Endothelial cell of umbilical vein (primary cell): ENCODE data around the gene IGFBP1. TPM values are rescaled to one million over a fixed set of nuclear protein-coding genes. Genes with fewer than 3 reads are reported as not detected.

ENCODE experiments used
- BruUV-seq: library from RNA; stranded (reverse); fragments of 400-500 nt; replicated peaks from 2 replicates; lab custom pipeline; 2021; lab: Mats Ljungman, UMichigan
- CTCF ChIA-PET: fragments of 300-600, 350-600 bp; sonication (Branson Sonifier 250); formaldehyde crosslinking; loops from one replicate; lab custom pipeline; 2021; ENCODE audit warnings: antibody characterized with exemption, inconsistent platforms; lab: Charles Lee
- POLR2A ChIA-PET: fragments of 300-600, 350-600 bp; sonication (Branson Sonifier 250); formaldehyde crosslinking; loops from one replicate; lab custom pipeline; 2021; ENCODE audit warnings: antibody characterized with exemption, inconsistent platforms; lab: Charles Lee
- DNase-seq: peaks from one replicate; pipeline ENCODE4 v3.0.0-alpha.2; 2011; ENCODE audit warnings: low read depth, low spot score
- FAIRE-seq: peaks from 2 replicates; lab custom pipeline; 2011; peaks lifted over from hg19 to GRCh38; lab: Jason Lieb, UNC
- H2AFZ ChIP-seq: 2 replicates; pipeline ENCODE4 v1.6.0; 2012; ENCODE audit warnings: low read depth, low read length, control low read depth, inconsistent platforms
- H3K27ac ChIP-seq: 2 replicates; pipeline ENCODE4 v1.5.1; 2011; ENCODE audit warnings: low read depth, mild to moderate bottlenecking, control low read depth, low read length, moderate library complexity; ENCODE audit not compliant: insufficient read depth
- H3K27me3 ChIP-seq, 2 experiments: 2 replicates each; pipeline versions ENCODE4 v1.6.0 to v1.6.1; 2011; ENCODE audit warnings: low read length in 2 of 2, mixed read lengths in 1 of 2; ENCODE audit not compliant: control insufficient read depth in 2 of 2, insufficient read depth in 2 of 2
- H3K36me3 ChIP-seq, 2 experiments: 2 replicates in 1 of 2; 3 replicates in 1 of 2; pipeline ENCODE4 v1.5.1; 2011; ENCODE audit warnings: low read length in 2 of 2, mild to moderate bottlenecking in 1 of 2, moderate library complexity in 1 of 2; ENCODE audit not compliant: control insufficient read depth in 2 of 2, insufficient read depth in 2 of 2; ENCODE audit errors: extremely low read depth in 1 of 2
- H3K4me1 ChIP-seq: 3 replicates; pipeline ENCODE4 v1.5.1; 2011; ENCODE audit warnings: mild to moderate bottlenecking, low read length; ENCODE audit not compliant: control insufficient read depth, insufficient read depth; ENCODE audit errors: extremely low read depth
- H3K4me2 ChIP-seq: 2 replicates; pipeline ENCODE4 v1.6.1; 2011; ENCODE audit warnings: low read length, control low read depth, mixed read lengths; ENCODE audit not compliant: insufficient read depth
- H3K4me3 ChIP-seq, 3 experiments: fragments of 200-600 bp in 1 of 3; sonication (generic), shearing (Covaris generic) in 1 of 3; replicated peaks in 1 of 3; 2 replicates each; pipeline ENCODE4 v1.5.1; 2011 to 2016; ENCODE audit warnings: control low read depth in 3 of 3, low read length in 3 of 3, mild to moderate bottlenecking in 2 of 3, inconsistent platforms in 1 of 3, low read depth in 1 of 3, moderate library complexity in 1 of 3; ENCODE audit not compliant: insufficient read depth in 1 of 3
- H3K79me2 ChIP-seq: 2 replicates; pipeline ENCODE4 v1.6.0; 2012; ENCODE audit warnings: low read length, inconsistent platforms; ENCODE audit not compliant: control insufficient read depth, insufficient read depth
- H3K9ac ChIP-seq: replicated peaks from 2 replicates; pipeline ENCODE3; 2011; ENCODE audit warnings: low read length, control low read depth; ENCODE audit not compliant: insufficient read depth; ENCODE audit errors: extremely low read depth
- H3K9me1 ChIP-seq: replicated peaks from 3 replicates; pipeline ENCODE4 v1.6.0; 2011; ENCODE audit warnings: mild to moderate bottlenecking, low read length; ENCODE audit not compliant: control insufficient read depth, insufficient read depth; ENCODE audit errors: extremely low read depth
- H3K9me3 ChIP-seq: replicated peaks from 2 replicates; pipeline ENCODE4 v1.5.1; 2012; ENCODE audit warnings: low read length, inconsistent platforms; ENCODE audit not compliant: control insufficient read depth, insufficient read depth
- H4K20me1 ChIP-seq: replicated peaks from 2 replicates; pipeline ENCODE3; 2011; ENCODE audit warnings: mild to moderate bottlenecking, low read length; ENCODE audit not compliant: control insufficient read depth, insufficient read depth; ENCODE audit errors: extremely low read depth
- EZH2 ChIP-seq: IDR thresholded peaks from 2 replicates; pipeline ENCODE4 v1.6.1; 2012; ENCODE audit warnings: borderline replicate concordance, low read depth, mild to moderate bottlenecking, moderate library complexity, low read length, inconsistent platforms; ENCODE audit not compliant: severe bottlenecking
- FOS ChIP-seq: IDR thresholded peaks from 2 replicates; pipeline ENCODE4 v1.6.1; 2011; ENCODE audit warnings: mild to moderate bottlenecking, low read length, moderate library complexity, borderline replicate concordance; ENCODE audit not compliant: insufficient read depth
- GATA2 ChIP-seq: IDR thresholded peaks from 2 replicates; pipeline ENCODE4 v1.7.0; 2011; ENCODE audit warnings: low read depth, mild to moderate bottlenecking, moderate library complexity, mixed read lengths, low read length; ENCODE audit not compliant: insufficient read length, insufficient read depth
- JUN ChIP-seq: IDR thresholded peaks from 2 replicates; pipeline ENCODE4 v1.6.1; 2011; ENCODE audit warnings: borderline replicate concordance, low read depth; ENCODE audit not compliant: insufficient read length, insufficient read depth
- MYC ChIP-seq: IDR thresholded peaks from one replicate; pipeline ENCODE4 v1.6.1; 2011; ENCODE audit warnings: mild to moderate bottlenecking, low read depth, low read length
- POLR2A ChIP-seq: IDR thresholded peaks from 2 replicates; pipeline ENCODE4 v1.6.1; 2012; ENCODE audit warnings: low read depth, mild to moderate bottlenecking, control low read depth, low read length
- POLR2AphosphoS5 ChIP-seq: IDR thresholded peaks from 2 replicates; pipeline ENCODE4 v1.6.1; 2012; ENCODE audit warnings: low read depth, mild to moderate bottlenecking, control low read depth, low read length, moderate library complexity; ENCODE audit not compliant: insufficient read depth
- dilution Hi-C: fragments of 300-500 bp; cut with MboI; formaldehyde crosslinking; loops from one replicate; pipeline ENCODE4 v1.15.0; 2019; ENCODE audit warnings: low sequenced_read_pairs; ENCODE audit not compliant: extremely low pct_ligation_motif_present
- intact Hi-C: fragments of 100-400 bp; cut with micrococcal nuclease; formaldehyde crosslinking; loops from one replicate; pipeline ENCODE4 v1.10.0; 2022
- polyA plus RNA-seq, 4 experiments: library from polyadenylated mRNA; depleted of rRNA in 3 of 4; stranded (reverse) in 3 of 4; unstranded in 1 of 4; fragments of >200 nt; gene quantifications; 2 replicates each; pipeline versions ENCODE4 v1.2.1 to v1.2.3, GENCODE V29; 2011 to 2012; ENCODE audit warnings: missing spikeins in 1 of 4
- total RNA-seq: library from RNA; stranded (reverse); gene quantifications from 2 replicates; pipeline ENCODE4 v1.2.3, GENCODE V29; 2021
- TF ChIP-seq, protein P1 (sequence below): IDR thresholded peaks from 2 replicates; pipeline ENCODE4 v1.6.1; 2011; ENCODE audit not compliant: insufficient read depth, insufficient read length
- TF ChIP-seq, protein P2 (sequence below), 2 donors: IDR thresholded peaks; 1 replicate in 1 of 2; 2 replicates in 1 of 2; pipeline ENCODE4 v1.5.1; 2011; ENCODE audit warnings: low read length in 2 of 2, mild to moderate bottlenecking in 2 of 2, moderate library complexity in 2 of 2, control low read depth in 1 of 2, inconsistent platforms in 1 of 2, low read depth in 1 of 2; ENCODE audit not compliant: insufficient read depth in 1 of 2; ENCODE audit errors: extremely low read depth in 1 of 2

IGFBP1 gene
- total and polyA plus RNA-seq, 2 donors (not counting 3 experiments of a cell fraction or from before 2014, with no cell fraction given): 0.57 to 4.0 TPM

DNA sequence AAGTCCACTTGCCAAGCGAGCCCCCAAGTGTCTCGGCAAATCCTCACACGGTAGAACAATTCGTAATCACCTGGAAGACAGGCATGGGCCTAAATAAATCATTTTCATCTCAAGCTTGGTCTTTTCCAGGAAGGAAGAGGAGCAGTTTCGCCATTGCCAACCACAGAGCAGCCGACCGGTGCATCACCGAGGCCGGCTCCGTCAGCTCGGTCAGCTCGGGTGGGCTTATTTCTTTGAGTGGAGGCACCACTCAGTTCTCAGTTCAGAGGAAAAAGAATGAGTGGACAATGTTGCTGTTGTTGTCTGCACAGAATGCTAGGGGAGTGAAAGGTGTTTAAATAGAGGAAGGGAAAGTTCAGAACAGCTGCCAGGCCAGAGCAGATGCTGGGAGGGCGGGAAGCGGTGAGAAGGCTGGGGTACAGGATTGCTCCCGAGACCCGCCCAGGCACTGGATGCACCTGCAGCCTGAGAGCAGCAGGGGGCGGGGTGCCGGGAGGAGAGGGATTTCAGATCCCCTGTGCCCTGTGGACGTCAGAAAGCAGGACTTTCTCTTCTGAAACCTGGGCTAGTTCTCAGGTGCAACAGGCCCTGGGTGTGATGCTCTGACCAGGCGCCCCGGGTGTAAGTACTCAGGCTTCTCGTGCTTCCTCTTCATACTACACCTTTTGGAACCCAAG is 50.5 kb downstream of the IGFBP1 start:
- dilution Hi-C loops: no loop called here
- BruUV-seq: no TSS peak
- CTCF ChIA-PET: interaction anchor here (1.5 kb wide), 1 partner anchor 16 kb away, joined by 5 read pairs; no protein-coding TSS in a partner anchor

DNA sequence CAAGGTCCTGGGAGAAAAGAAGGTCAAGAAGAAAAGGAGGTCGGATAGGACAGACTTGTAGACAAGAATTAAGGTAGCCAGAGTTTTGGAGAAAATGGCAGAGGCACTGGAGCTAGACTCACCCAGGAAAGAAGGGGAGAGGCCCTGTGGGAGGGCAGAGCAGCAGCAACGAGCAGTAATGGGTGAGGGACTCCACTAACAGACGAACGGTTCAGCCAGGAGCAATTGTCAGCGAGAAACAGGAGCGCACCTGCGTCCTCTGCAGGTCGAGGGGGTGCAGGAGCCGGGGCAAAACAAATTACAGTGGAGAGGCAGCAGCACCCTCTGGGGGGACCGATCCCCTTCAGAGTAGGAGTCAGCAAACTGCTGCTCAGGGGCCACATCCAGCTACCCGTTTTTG is 51.3 kb downstream of the IGFBP1 start:
- Histone ChIP-seq H2AFZ (no peak overlapping the region), H3K27ac (no peak overlapping the region), H4K20me1 (no peaks in the 10 kb centered on the region), H3K79me2 (no peaks in the 10 kb centered on the region), H3K9ac (no peak overlapping the region), H3K36me3 (no peaks in the 10 kb centered on the region), H3K27me3 (no peaks in the 10 kb centered on the region), H3K4me1 (no peaks in the 10 kb centered on the region), H3K4me3 (no peak overlapping the region), H3K4me2 (no peak overlapping the region), H3K9me3 (no peaks in the 10 kb centered on the region), H3K9me1 (no peaks in the 10 kb centered on the region)
- DNase-seq: no peak
- CTCF ChIA-PET: interaction anchor here (1.5 kb wide), 1 partner anchor 16 kb away, joined by 5 read pairs; no protein-coding TSS in a partner anchor
- intact Hi-C loops: no loop called here
- POLR2A ChIA-PET: no interaction called here
- dilution Hi-C loops: no loop called here
- no peak for FAIRE-seq
- no TSS peak for BruUV-seq
- no peak for TF ChIP-seq MYC
- TF ChIP-seq, protein P1, sequence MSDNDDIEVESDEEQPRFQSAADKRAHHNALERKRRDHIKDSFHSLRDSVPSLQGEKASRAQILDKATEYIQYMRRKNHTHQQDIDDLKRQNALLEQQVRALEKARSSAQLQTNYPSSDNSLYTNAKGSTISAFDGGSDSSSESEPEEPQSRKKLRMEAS: no peak
- no peak for TF ChIP-seq FOS
- TF ChIP-seq POLR2AphosphoS5: no peak
- no peak for TF ChIP-seq GATA2
- no peak for TF ChIP-seq JUN
- TF ChIP-seq, protein P2, sequence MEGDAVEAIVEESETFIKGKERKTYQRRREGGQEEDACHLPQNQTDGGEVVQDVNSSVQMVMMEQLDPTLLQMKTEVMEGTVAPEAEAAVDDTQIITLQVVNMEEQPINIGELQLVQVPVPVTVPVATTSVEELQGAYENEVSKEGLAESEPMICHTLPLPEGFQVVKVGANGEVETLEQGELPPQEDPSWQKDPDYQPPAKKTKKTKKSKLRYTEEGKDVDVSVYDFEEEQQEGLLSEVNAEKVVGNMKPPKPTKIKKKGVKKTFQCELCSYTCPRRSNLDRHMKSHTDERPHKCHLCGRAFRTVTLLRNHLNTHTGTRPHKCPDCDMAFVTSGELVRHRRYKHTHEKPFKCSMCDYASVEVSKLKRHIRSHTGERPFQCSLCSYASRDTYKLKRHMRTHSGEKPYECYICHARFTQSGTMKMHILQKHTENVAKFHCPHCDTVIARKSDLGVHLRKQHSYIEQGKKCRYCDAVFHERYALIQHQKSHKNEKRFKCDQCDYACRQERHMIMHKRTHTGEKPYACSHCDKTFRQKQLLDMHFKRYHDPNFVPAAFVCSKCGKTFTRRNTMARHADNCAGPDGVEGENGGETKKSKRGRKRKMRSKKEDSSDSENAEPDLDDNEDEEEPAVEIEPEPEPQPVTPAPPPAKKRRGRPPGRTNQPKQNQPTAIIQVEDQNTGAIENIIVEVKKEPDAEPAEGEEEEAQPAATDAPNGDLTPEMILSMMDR (IDR thresholded peaks at IDR 0.05; ENCODE audit: extremely low read depth in 1 of 2, insufficient read depth in 1 of 2, low read depth in 1 of 2, low read length in 2 of 2): no peak
- TF ChIP-seq EZH2: no peak
- TF ChIP-seq POLR2A: no peak

More for the DNA sequence above, 50.5 kb downstream of the IGFBP1 start:
- H3K9ac ChIP-seq: no peak overlapping the region
- H3K9me3 ChIP-seq: no peaks in the 10 kb centered on the region
- no peak overlapping the region for H3K4me3 ChIP-seq
- H3K79me2 ChIP-seq: no peaks in the 10 kb centered on the region
- no peaks in the 10 kb centered on the region for H3K4me1 ChIP-seq
- no peaks in the 10 kb centered on the region for H3K36me3 ChIP-seq
- H3K9me1 ChIP-seq: no peaks in the 10 kb centered on the region
- H4K20me1 ChIP-seq: no peaks in the 10 kb centered on the region
- no peak overlapping the region for H3K27ac ChIP-seq
- DNase-seq (no peak), FAIRE-seq (no peak)
- TF ChIP-seq MYC (no peak), EZH2 (no peak), FOS (no peak)
- TF ChIP-seq, protein P2 (IDR thresholded peaks at IDR 0.05; ENCODE audit: extremely low read depth in 1 of 2, insufficient read depth in 1 of 2, low read depth in 1 of 2, low read length in 2 of 2): peak in 1 of 2 donors; percentile 16
- no peaks in the 10 kb centered on the region for H3K27me3 ChIP-seq
- no peak overlapping the region for H3K4me2 ChIP-seq
- intact Hi-C loops: no loop called here
- H2AFZ ChIP-seq: no peak overlapping the region
- POLR2A ChIA-PET: no interaction called here
